GM12878 (cell line): Measurements from ENCODE around the gene SLC24A4. TPM values are rescaled to one million over a fixed set of nuclear protein-coding genes. Genes with fewer than 3 reads are reported as not detected.

ENCODE experiments used
- ATAC-seq: fragments of 200-7000 bp; cut with Tn5 transposase; 3 replicates; pipeline ENCODE4 v1.9.1; 2020; ENCODE audit warnings: mild to moderate bottlenecking, moderate library complexity
- BruUV-seq: library from RNA; stranded (reverse); fragments of 400-500 nt; replicated peaks from 2 replicates; lab custom pipeline; 2021; lab: Mats Ljungman, UMichigan
- CTCF ChIA-PET: fragments of 300-600 bp; sonication (Branson Sonifier 250); formaldehyde crosslinking; extraction: SDS; loops from one replicate; lab custom pipeline; 2021; ENCODE audit warnings: inconsistent platforms; lab: Yijun Ruan, JAX
- POLR2A ChIA-PET: fragments of 350-600 bp; formaldehyde crosslinking; extraction: SDS; loops from one replicate; lab custom pipeline; 2021; ENCODE audit warnings: inconsistent platforms; lab: Charles Lee
- RAD21 ChIA-PET: fragments of 300-600 bp; sonication (Branson Sonifier 250); formaldehyde crosslinking; loops from one replicate; lab custom pipeline; 2023; ENCODE audit warnings: antibody characterized with exemption; ENCODE audit not compliant: unreplicated experiment; lab: Charles Lee
- SMC1A ChIA-PET: fragments of 300-600 bp; sonication (Branson Sonifier 250); formaldehyde crosslinking; loops from one replicate; lab custom pipeline; 2023; ENCODE audit not compliant: unreplicated experiment, uncharacterized antibody; lab: Charles Lee
- DNase-seq: peaks from one replicate; pipeline ENCODE4 v3.0.0-alpha.2; 2011; ENCODE audit warnings: low read depth, low spot score
- FAIRE-seq: peaks from 3 replicates; lab custom pipeline; 2011; peaks lifted over from hg19 to GRCh38; lab: Jason Lieb, UNC
- H2AFZ ChIP-seq: 2 replicates; pipeline ENCODE4 v1.6.0; 2011; ENCODE audit warnings: low read depth, low read length, control low read depth; ENCODE audit not compliant: control insufficient read depth
- H3K27ac ChIP-seq: 2 replicates; pipeline ENCODE4 v1.5.1; 2011; ENCODE audit warnings: control low read depth; ENCODE audit not compliant: control insufficient read depth, insufficient read depth
- H3K27me3 ChIP-seq, 2 experiments: replicated peaks in 1 of 2; 2 replicates each; pipeline versions ENCODE4 v1.6.0 to v1.6.1; 2011; ENCODE audit warnings: low read length in 1 of 2; ENCODE audit not compliant: control insufficient read depth in 2 of 2, insufficient read depth in 2 of 2
- H3K36me3 ChIP-seq, 2 experiments: 2 replicates each; pipeline ENCODE4 v1.5.1; 2011; ENCODE audit warnings: low read length in 1 of 2; ENCODE audit not compliant: control insufficient read depth in 2 of 2, insufficient read depth in 2 of 2
- H3K4me1 ChIP-seq: 2 replicates; pipeline ENCODE4 v1.6.1; 2011; ENCODE audit warnings: mild to moderate bottlenecking, low read length, moderate library complexity, mixed read lengths; ENCODE audit not compliant: control insufficient read depth, insufficient read depth
- H3K4me2 ChIP-seq: 2 replicates; pipeline ENCODE4 v1.6.0; 2011; ENCODE audit warnings: control low read depth; ENCODE audit not compliant: control insufficient read depth, insufficient read depth
- H3K4me3 ChIP-seq: fragments of 200-600 bp; sonication (generic); 2 replicates; pipeline ENCODE4 v1.5.1; 2016
- H3K79me2 ChIP-seq: 2 replicates; pipeline ENCODE4 v1.6.0; 2011; ENCODE audit warnings: low read length; ENCODE audit not compliant: control insufficient read depth, insufficient read depth
- H3K9ac ChIP-seq: 2 replicates; pipeline ENCODE4 v1.8.0; 2011; ENCODE audit warnings: low read length, control low read depth, mixed read lengths; ENCODE audit not compliant: control insufficient read depth, insufficient read depth
- H3K9me3 ChIP-seq: replicated peaks from 3 replicates; pipeline ENCODE4 v1.5.1; 2011; ENCODE audit warnings: mild to moderate bottlenecking, low read length; ENCODE audit not compliant: control insufficient read depth, insufficient read depth
- H4K20me1 ChIP-seq: 2 replicates; pipeline ENCODE4 v1.6.0; 2011; ENCODE audit not compliant: control insufficient read depth, insufficient read depth
- ASH2L ChIP-seq: fragments of 300-600, 200-600 bp; sonication (generic); IDR thresholded peaks from 2 replicates; pipeline ENCODE4 v1.6.1; 2017; ENCODE audit warnings: low read depth, mild to moderate bottlenecking, borderline replicate concordance
- BCL3 ChIP-seq: IDR thresholded peaks from 2 replicates; pipeline ENCODE4 v1.6.1; 2011; ENCODE audit warnings: borderline replicate concordance, low read depth, mild to moderate bottlenecking, moderate library complexity, low read length; ENCODE audit not compliant: insufficient read depth, poor library complexity, severe bottlenecking
- BCLAF1 ChIP-seq: fragments of 450-650 bp; IDR thresholded peaks from 2 replicates; pipeline ENCODE4 v1.6.1; 2017; ENCODE audit warnings: antibody characterized with exemption, mild to moderate bottlenecking, moderate library complexity
- KLF5 ChIP-seq: fragments of 450-650 bp; IDR thresholded peaks from 2 replicates; pipeline ENCODE4 v1.6.1; 2014; ENCODE audit warnings: mild to moderate bottlenecking; ENCODE audit not compliant: partially characterized antibody
- POLR2A ChIP-seq: IDR thresholded peaks from 2 replicates; pipeline ENCODE4 v1.6.1; 2011; ENCODE audit warnings: low read depth, mild to moderate bottlenecking, low read length
- SIN3A ChIP-seq: IDR thresholded peaks from 2 replicates; pipeline ENCODE4 v1.6.1; 2012; ENCODE audit warnings: low read depth, low read length, improper control_type of control experiment
- SPI1 ChIP-seq: IDR thresholded peaks from 2 replicates; pipeline ENCODE4 v1.6.1; 2011; ENCODE audit warnings: low read depth, mild to moderate bottlenecking, low read length, moderate library complexity, borderline replicate concordance; ENCODE audit not compliant: insufficient read depth
- STAT1 ChIP-seq: fragments of 450-650 bp; conservative IDR thresholded peaks from 2 replicates; pipeline ENCODE4 v1.6.1; 2014; ENCODE audit warnings: antibody characterized with exemption, mild to moderate bottlenecking
- YY1 ChIP-seq: IDR thresholded peaks from 2 replicates; pipeline ENCODE4 v1.6.1; 2011; ENCODE audit warnings: low read depth, mild to moderate bottlenecking, low read length
- ZBTB40 ChIP-seq: fragments of 450-650 bp; IDR thresholded peaks from 2 replicates; pipeline ENCODE4 v1.6.1; 2016; ENCODE audit warnings: mild to moderate bottlenecking, moderate library complexity, borderline replicate concordance
- ZNF207 ChIP-seq: fragments of 450-650 bp; IDR thresholded peaks from 2 replicates; pipeline ENCODE4 v1.6.1; 2014; ENCODE audit warnings: antibody characterized with exemption, mild to moderate bottlenecking, borderline replicate concordance
- ZNF217 ChIP-seq: fragments of 450-650 bp; IDR thresholded peaks from 2 replicates; pipeline ENCODE4 v1.6.1; 2017; ENCODE audit warnings: antibody characterized with exemption, mild to moderate bottlenecking
- ZZZ3 ChIP-seq: IDR thresholded peaks from 2 replicates; pipeline ENCODE4 v1.6.1; 2011; ENCODE audit warnings: low read depth; ENCODE audit not compliant: control insufficient read depth, insufficient read length
- WGBS: methylation state at CpG from one replicate; pipeline ENCODE4 v1.1.6; 2016; ENCODE audit warnings: low lambda C conversion rate; ENCODE audit not compliant: insufficient replicate concordance, insufficient coverage; ENCODE audit errors: missing lambda C conversion rate; 5-methylcytosine and 5-hydroxymethylcytosine counted together
- in situ Hi-C: fragments of 300-500 bp; cut with MboI; formaldehyde crosslinking; loops from 9 replicates; pipeline ENCODE4 v1.14.3; 2018; ENCODE audit warnings: mixed read lengths
- intact Hi-C: fragments of 100-400 bp; cut with micrococcal nuclease; formaldehyde crosslinking; loops from one replicate; pipeline ENCODE4 v1.14.2; 2022; ENCODE audit not compliant: unreplicated experiment
- polyA plus RNA-seq, 11 experiments: library from polyadenylated mRNA; depleted of rRNA in 4 of 11; unstranded in 6 of 11; stranded (reverse) in 5 of 11; fragments of >200 nt; fragmentation: Nextera tagmentation in 4 of 11; fragmentation: Illumina TruSeq in 1 of 11; extraction: Ambion mirVana in 4 of 11; extraction: Trizol in 1 of 11; gene quantifications; 1 replicate in 1 of 11; 2 replicates in 10 of 11; pipeline versions ENCODE4 v1.2.1 to v1.2.3, GENCODE V29; 2011 to 2016; ENCODE audit warnings: inconsistent platforms in 2 of 11, missing spikeins in 2 of 11, low read depth in 1 of 11
- total RNA-seq, 4 experiments: library from RNA; depleted of rRNA in 3 of 4; stranded (reverse); fragments of >200 nt in 3 of 4; fragmentation: Illumina TruSeq in 1 of 4; extraction: Trizol in 1 of 4; gene quantifications; 2 replicates each; pipeline versions ENCODE4 v1.2.1 to v1.2.3, GENCODE V29; 2013 to 2021

The SLC24A4 gene
- total and polyA plus RNA-seq, 10 of the 15 experiments (the other 5 are each of a cell fraction or from before 2014, with no cell fraction given), result under 0.01 to 0.46 (median 0.04) TPM; not detected in 5

- SMC1A ChIA-PET, result interaction anchor here (0.9 to 3.3 kb wide), 4 partner anchors 34 to 167 kb away, joined by 3 to 18 read pairs (median 3); no protein-coding TSS in a partner anchor
- WGBS, result 87% methylated on average over 15 of the region's 15 CpGs
- intact Hi-C loops (loop anchor here (5.0 kb wide), 1 partner anchor 72 kb away; no protein-coding TSS in a partner anchor), in situ Hi-C loops (no loop called here)
- BruUV-seq, result no TSS peak
- Histone ChIP-seq H3K4me1 (peaks cover 10% of the 10 kb centered on the region), H3K4me3 (peak overlapping the region; percentile 49; the same call in 1 of the 2 replicates), H2AFZ (no peak overlapping the region), H4K20me1 (no peaks in the 10 kb centered on the region), H3K9ac (no peak overlapping the region; the same call in 1 of the 2 replicates), H3K79me2 (peaks cover 8% of the 10 kb centered on the region), H3K27me3 (no peaks in the 10 kb centered on the region; a peak in 1 of 4 replicates), H3K9me3 (no peaks in the 10 kb centered on the region), H3K4me2 (peak overlapping the region; percentile 54; the same call in 1 of the 2 replicates), H3K36me3 (no peaks in the 10 kb centered on the region), H3K27ac (no peak overlapping the region)
- ATAC-seq (peak; percentile 18), FAIRE-seq (no peak), DNase-seq (no peak)
- CTCF ChIA-PET, result interaction anchor here (0.9 to 1.4 kb wide), 3 partner anchors 54 to 171 kb away, joined by 3 to 4 read pairs (median 3); no protein-coding TSS in a partner anchor
- RAD21 ChIA-PET, result interaction anchor here (0.6 to 1.5 kb wide), 4 partner anchors 62 to 267 kb away, joined by 3 to 10 read pairs (median 6); no protein-coding TSS in a partner anchor
- TF ChIP-seq STAT1 (no peak), ZNF217 (no peak), ASH2L (no peak), BCLAF1 (no peak), SPI1 (peak; percentile 35; the same call in 1 of the 2 replicates), ZZZ3 (no peak), SIN3A (0 out of 2 replicates have a peak, but pooled peaks have one; percentile 30), ZNF207 (no peak), KLF5 (no peak), YY1 (peak; percentile 32; the same call in 1 of the 2 replicates), BCL3 (no peak), POLR2A (no peak), ZBTB40 (peak; percentile 50; the same call in 1 of the 2 replicates)
- POLR2A ChIA-PET, result interaction anchor here (0.5 to 1.5 kb wide), 5 partner anchors 18 to 255 kb away, joined by 3 to 6 read pairs (median 4); no protein-coding TSS in a partner anchor
Measured at GRCh38 chr14:92514844-92515514, 192.0 kb downstream of the SLC24A4 start.
